Muscle of back (tissue), 11 donors: ENCODE data around the gene CYP4F22. TPM values are rescaled to one million over a fixed set of nuclear protein-coding genes. Genes with fewer than 3 reads are reported as not detected.
"Not testable (repeated sequence)": the region's sequence is repeated elsewhere in the genome, so short reads cannot be mapped to it uniquely, and the experiment has no call there.

ENCODE experiments used
- DNase-seq, 3 donors: peaks; one replicate each; pipeline versions ENCODE4 v3.0.0 to v3.0.0-alpha.2; 2013
- polyA plus RNA-seq, 10 donors: library from polyadenylated mRNA; unstranded; fragments of 120-200 nt; gene quantifications; one replicate each; pipeline ENCODE4 v1.2.1, GENCODE V29; 2013; ENCODE audit not compliant: insufficient read length in 10 of 10

The CYP4F22 gene
- polyA plus RNA-seq, 10 donors = 0.05 to 1.8 TPM; not detected in 8

- no peak for DNase-seq
Measured at GRCh38 chr19:15570420-15570819, 62.1 kb downstream of the CYP4F22 start.

DNA sequence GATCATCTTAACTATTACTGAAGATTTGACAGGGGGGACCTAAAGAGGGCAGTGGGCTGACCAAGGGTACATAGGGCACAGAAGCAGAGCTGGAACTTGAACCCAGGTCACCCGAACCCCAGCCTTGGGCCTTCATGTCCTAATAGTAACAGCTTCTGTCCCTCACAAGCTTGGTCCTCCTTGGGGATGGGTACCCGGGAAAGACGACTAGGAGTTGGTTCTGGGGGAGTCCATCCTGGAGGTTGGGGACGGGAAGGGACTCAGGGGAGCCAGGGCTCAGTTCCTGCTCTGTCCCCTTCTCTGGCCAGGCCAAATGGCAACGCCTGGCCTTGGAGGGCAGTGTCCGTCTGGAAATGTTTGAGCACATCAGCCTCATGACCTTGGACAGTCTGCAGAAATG, 67.1 kb downstream of the CYP4F22 start:
- no peak for DNase-seq

GRCh38 chr19:15576526-15577156, 68.3 kb downstream of the CYP4F22 start:
- DNase-seq = no peak

GRCh38 chr19:15577184-15577771, 69.0 kb downstream of the CYP4F22 start:
- no peak for DNase-seq

DNA sequence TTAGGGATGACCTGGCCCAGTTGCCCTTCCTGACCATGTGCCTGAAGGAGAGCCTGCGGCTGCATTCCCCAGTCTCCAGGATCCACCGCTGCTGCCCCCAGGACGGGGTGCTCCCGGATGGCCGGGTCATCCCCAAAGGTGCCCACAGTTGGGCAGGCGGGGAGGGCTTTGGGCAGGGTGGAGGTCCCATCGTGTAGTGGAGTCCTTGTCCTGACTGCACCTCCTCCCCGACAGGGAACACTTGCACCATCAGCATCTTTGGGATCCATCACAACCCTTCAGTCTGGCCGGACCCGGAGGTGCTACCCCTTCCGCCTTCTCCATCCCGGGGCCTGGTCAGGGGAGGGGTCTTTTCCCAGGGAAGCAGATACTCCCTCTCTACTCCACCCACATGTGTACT, 75.0 kb downstream of the CYP4F22 start:
- no peak for DNase-seq

DNA sequence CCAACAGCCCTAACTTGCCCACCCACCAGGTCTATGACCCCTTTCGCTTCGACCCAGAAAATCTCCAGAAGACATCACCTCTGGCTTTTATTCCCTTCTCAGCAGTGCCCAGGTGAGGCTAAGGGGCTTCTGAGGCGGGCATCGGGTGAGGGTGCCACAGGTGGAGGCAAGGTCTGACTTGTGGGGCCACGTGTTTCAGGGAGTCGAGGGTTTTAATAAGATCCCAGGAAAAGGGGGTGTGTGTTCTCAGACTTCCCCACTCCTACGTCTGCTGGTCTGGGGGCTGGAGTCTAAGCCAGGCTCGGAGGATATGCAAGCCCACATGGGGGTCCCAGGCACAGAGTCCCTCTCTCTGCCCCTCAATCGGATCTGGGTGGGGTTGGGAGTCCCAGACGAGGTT, 75.8 kb downstream of the CYP4F22 start:
- no peak for DNase-seq

DNA sequence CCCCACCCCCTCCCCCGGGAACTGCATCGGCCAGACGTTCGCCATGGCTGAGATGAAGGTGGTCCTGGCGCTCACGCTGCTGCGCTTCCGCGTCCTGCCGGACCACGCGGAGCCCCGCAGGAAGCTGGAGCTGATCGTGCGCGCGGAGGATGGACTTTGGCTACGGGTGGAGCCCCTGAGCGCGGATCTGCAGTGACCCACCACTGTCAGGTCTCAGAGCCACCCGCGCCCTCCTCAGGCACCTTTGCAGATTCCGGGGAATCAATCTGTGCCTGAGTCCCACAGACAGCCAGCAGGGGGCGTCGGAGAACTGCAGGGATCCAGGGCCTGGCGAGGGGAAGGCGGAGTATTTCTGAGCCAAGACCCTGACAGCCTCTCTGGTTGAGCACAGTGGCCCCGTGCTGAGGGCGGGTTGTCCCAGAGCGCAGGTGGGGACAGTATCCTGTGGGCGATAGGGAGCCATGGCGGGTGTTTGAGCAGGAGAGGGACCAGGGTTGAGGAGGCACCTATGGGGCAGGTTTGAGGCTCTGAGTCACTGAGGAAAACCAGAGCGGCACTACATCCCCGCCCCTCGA, 76.3 kb downstream of the CYP4F22 start:
- DNase-seq = peak; percentile 27 to 77 (median 67)

GRCh38 chr19:15587663-15588062, 79.3 kb downstream of the CYP4F22 start:
- peak in 2 of 3 donors; percentile 4 to 8 for DNase-seq

DNA sequence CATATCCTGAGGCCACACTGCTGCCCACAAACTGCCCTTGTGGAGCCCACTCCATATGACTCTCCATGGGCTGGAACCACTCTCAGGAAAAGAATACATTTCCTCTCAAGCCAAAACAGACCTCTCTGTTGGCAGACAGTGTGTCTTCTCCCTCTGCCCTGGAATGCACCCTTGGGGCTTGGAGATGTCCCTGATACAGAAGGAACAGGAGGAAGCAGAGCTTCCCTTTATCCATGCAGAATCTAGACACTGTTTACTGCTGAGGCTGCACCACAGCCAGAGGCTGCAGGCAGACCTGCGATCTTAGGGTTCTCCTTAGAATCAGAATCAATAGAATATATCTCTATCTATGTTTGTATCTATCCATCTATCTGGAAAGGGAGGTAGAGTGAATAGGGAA, 79.9 kb downstream of the CYP4F22 start:
- DNase-seq = no peak

DNA sequence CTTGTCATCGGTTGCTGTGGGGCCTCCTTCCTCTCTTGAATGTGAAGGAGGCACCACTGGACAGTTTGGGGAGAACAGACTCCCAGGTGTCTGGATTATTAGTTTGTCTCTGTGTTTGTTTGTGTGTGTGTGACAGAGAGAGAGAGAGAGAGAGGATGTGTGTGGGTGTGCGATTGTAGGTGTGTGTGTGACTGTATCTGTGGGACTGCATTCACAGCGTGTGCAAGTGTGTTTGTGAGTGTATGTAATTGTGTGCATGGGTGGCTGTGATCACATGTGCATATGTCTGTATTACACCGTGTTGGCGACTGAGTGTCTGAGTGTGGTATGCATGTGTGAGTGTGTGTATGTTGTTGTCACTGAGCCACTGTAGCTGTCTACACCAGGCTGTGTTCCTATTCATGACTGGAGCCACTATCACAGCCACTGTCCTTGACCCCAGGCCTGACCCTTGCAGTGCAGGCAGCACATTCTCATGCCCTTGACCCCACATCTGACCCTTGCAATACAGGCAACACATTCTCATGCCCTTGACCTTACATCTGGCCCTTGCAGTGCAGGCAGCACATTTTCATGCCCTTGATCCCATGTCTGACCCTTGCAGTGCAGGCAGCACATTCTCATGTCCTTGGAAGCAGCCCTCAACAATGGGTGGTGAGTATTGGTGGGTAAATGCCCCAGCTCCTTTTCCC, 81.6 kb downstream of the CYP4F22 start:
- DNase-seq = no peak

DNA sequence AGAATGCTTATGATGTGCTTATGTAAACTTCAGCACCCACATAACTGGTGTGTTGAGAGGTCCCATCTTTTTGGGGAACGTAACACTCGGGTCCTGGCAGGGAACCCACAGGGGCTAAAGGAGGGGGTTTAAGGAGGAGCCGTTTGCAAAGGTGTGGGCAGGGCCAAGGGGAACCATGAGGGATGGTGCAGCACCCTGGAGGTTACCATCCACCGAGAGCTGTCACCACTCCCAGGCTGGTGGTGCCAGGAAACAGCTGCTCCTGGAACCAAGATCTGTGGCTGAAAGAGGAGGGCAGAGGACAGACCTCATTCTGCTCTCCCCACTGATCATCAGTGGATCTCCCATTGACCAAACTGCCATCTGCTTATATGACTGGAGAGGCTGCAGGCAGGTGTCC, 83.5 kb downstream of the CYP4F22 start:
- DNase-seq = no peak

- not testable (repeated sequence) for DNase-seq
Measured at GRCh38 chr19:15592506-15592905, 84.2 kb downstream of the CYP4F22 start.

- DNase-seq = not testable (repeated sequence)
Measured at GRCh38 chr19:15593766-15594165, 85.4 kb downstream of the CYP4F22 start.

GRCh38 chr19:15595069-15595468, 86.7 kb downstream of the CYP4F22 start:
- DNase-seq = no peak

Other genes starting within 250 kb of the CYP4F22 start
- gene BRD4, start 176.0 kb upstream of the CYP4F22 start, polyA plus RNA-seq = 10 to 100 TPM; 31.3 to 48.9 (median 37.9) TPM
- 10 to 100 TPM; 15.7 to 21.8 (median 18.8) TPM for gene AKAP8, start 128.7 kb upstream of the CYP4F22 start, polyA plus RNA-seq
- 10 to 100 TPM; 48.6 to 77.1 (median 59.7) TPM for gene AKAP8L, start 89.5 kb upstream of the CYP4F22 start, polyA plus RNA-seq
- gene WIZ, start 58.6 kb upstream of the CYP4F22 start, polyA plus RNA-seq = 10 to 100 TPM; 20.2 to 31.0 (median 28.3) TPM
- gene RASAL3, start 44.0 kb upstream of the CYP4F22 start, polyA plus RNA-seq = 1 to 10 TPM in 8 of 10 donors, under 1 TPM in 2; 0.86 to 5.9 (median 1.2) TPM
- gene PGLYRP2, start 29.0 kb upstream of the CYP4F22 start, polyA plus RNA-seq = not detected
- gene CYP4F8, start 106.7 kb downstream of the CYP4F22 start, polyA plus RNA-seq = not detected
- gene CYP4F3, start 132.4 kb downstream of the CYP4F22 start, polyA plus RNA-seq = under 1 TPM; 0.03 to 0.57 (median 0.21) TPM
- 1 to 10 TPM in 6 of 10 donors, under 1 TPM in 4; 0.25 to 2.2 (median 1.1) TPM for gene CYP4F12, start 164.6 kb downstream of the CYP4F22 start, polyA plus RNA-seq
- gene OR10H2, start 219.5 kb downstream of the CYP4F22 start, polyA plus RNA-seq = not detected
- not detected for gene OR10H3, start 229.5 kb downstream of the CYP4F22 start, polyA plus RNA-seq